ENCODE measurements around the gene DENND1C. TPM values are rescaled to one million over a fixed set of nuclear protein-coding genes. Genes with fewer than 3 reads are reported as not detected.
A peak's percentile ranks its signal among the peaks of the same experiment; 100 is the strongest.

The DENND1C gene
- total RNA-seq, 1 experiment from 2014 or later = 3.5 TPM

DNA sequence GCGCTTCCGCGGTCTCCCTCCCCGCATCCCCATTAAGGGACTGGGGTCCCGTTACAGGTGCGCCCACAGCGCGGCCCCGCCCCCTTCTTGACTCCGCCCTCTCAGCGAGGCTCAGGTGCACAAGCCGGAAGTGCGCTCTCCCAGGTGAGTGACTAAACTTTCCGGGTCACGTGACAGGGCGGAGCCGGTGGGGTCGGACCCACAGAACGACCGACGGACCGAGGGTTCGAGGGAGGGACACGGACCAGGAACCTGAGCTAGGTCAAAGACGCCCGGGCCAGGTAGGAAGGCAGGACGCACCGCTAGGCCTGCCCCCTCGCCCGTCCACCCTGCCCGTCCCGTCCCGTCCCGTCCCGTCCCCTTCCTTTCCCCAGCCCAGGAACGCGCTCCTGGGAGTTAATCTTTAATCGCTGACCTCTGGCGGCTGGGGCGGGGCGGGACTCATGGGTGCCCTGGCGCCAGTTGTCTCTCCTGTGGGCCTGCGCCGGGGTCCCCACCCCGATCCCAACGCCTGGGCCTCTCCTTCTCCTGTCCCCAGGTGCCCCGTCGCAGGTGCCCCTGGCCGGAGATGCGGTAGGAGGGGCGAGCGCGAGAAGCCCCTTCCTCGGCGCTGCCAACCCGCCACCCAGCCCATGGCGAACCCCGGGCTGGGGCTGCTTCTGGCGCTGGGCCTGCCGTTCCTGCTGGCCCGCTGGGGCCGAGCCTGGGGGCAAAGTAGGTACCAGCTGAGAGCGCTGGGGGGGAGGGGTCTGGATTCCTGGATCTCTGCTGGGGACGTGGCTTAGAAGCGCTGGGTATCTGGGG, 17.3 kb downstream of the DENND1C start, which contains the start of gene CRB3:
Gene CRB3 (plus strand): TSS at position 202 of the 804 bp plus-strand sequence. CDS start 431 bp downstream, at position 633.
- Mint-ChIP-seq H3K9me3 (ENCODE audit: unreplicated experiment) (no peaks in the 10 kb centered on the region), H3K4me1 (ENCODE audit: low read depth, unreplicated experiment) (peaks cover 13% of the 10 kb centered on the region), H3K4me3 (ENCODE audit: unreplicated experiment) (peak within 1 kb of the TSS; percentile 98), H3K36me3 (ENCODE audit: insufficient read depth, unreplicated experiment) (peaks cover 53% of the 10 kb centered on the region), H3K27me3 (ENCODE audit: insufficient read depth, unreplicated experiment) (no peaks in the 10 kb centered on the region), H3K27ac (ENCODE audit: unreplicated experiment) (peak within 1 kb of the TSS; percentile 95)
- DNase-seq = peak; percentile 96
- ChIA-PET CTCF (interaction anchor here (1.5 kb wide), 1 partner anchor 12 kb away, joined by 3 read pairs; no protein-coding TSS in a partner anchor), POLR2A (interaction anchor here (0.6 to 2.3 kb wide), 2 partner anchors 9 to 12 kb away, joined by 9 to 11 read pairs; no protein-coding TSS in a partner anchor)
- intact Hi-C loops (cut with micrococcal nuclease; ENCODE audit: unreplicated experiment) = loop anchor here (1.0 to 2.0 kb wide), 2 partner anchors 12 to 39 kb away; partner anchors contain the start of gene KHSRP
- TSS peak; percentile 2 for BruUV-seq (replicated peaks)
- H3K27me3 ChIP-seq (replicated peaks; ENCODE audit: control insufficient read depth, insufficient read depth, low read length) = no peaks in the 10 kb centered on the region
- H3K36me3 ChIP-seq (ENCODE audit: control insufficient read depth, insufficient read depth, low read length) = peaks cover 4% of the 10 kb centered on the region
- H3K9me3 ChIP-seq = no peaks in the 10 kb centered on the region
- TF ChIP-seq, protein P1, sequence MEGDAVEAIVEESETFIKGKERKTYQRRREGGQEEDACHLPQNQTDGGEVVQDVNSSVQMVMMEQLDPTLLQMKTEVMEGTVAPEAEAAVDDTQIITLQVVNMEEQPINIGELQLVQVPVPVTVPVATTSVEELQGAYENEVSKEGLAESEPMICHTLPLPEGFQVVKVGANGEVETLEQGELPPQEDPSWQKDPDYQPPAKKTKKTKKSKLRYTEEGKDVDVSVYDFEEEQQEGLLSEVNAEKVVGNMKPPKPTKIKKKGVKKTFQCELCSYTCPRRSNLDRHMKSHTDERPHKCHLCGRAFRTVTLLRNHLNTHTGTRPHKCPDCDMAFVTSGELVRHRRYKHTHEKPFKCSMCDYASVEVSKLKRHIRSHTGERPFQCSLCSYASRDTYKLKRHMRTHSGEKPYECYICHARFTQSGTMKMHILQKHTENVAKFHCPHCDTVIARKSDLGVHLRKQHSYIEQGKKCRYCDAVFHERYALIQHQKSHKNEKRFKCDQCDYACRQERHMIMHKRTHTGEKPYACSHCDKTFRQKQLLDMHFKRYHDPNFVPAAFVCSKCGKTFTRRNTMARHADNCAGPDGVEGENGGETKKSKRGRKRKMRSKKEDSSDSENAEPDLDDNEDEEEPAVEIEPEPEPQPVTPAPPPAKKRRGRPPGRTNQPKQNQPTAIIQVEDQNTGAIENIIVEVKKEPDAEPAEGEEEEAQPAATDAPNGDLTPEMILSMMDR (IDR thresholded peaks at IDR 0.05; ENCODE audit: insufficient read depth in 1 of 2, low read depth in 1 of 2, low read length in 1 of 2, severe bottlenecking in 1 of 2, unreplicated experiment in 1 of 2) = no peak
- no peaks in the 10 kb centered on the region for H3K4me1 ChIP-seq
- peak within 1 kb of the TSS; percentile 92 for H3K4me3 ChIP-seq (ENCODE audit: low read depth, low read length)

DNA sequence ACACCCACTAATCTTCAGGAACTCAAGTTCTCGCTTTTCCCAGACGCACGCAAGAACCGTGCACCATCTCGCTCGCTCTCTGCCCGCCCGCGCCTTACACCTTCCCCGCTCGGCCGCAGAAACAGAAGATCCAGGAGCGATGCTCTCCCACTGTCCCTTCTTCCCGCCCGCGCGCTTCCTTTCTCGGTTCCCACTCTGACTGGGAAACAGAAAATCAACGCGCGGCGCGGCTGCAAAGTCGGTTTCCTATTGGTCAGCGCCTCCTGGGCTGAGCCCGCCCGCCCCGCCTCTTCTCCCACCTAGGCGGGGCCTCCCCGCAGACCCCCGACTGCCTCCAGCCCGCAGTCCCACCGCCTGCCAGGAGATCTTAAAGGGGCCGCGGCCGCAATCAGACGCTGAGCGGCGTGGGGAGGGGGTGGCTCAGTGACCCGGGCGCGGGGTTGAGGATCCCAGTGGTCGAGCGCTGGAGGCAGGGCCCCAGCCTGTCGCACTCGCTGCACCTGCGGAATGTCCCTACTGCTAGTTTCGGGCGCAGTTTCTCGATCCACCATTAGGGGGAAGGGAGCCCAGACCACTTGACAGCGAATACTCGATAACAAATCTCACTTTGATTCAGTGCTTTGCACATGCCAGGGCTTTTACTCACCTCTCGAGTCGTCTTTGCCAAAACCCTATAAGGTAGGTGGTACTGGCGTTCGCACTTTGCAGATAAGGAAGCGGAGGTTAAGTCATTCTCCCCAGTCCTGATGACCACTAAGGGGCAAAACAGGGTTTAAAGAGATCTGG, 21.3 kb downstream of the DENND1C start:
- ChIA-PET POLR2A (interaction anchor here (1.4 kb wide), 1 partner anchor 35 kb away, joined by 9 read pairs; the partner anchor contains the start of gene KHSRP), CTCF (interaction anchor here (0.6 to 0.7 kb wide), 2 partner anchors 35 to 882 kb away, joined by 3 read pairs; partner anchors contain the start of gene KHSRP)
- Mint-ChIP-seq H3K4me1 (ENCODE audit: low read depth, unreplicated experiment) (peaks cover 15% of the 10 kb centered on the region), H3K9me3 (ENCODE audit: unreplicated experiment) (no peaks in the 10 kb centered on the region), H3K27me3 (ENCODE audit: insufficient read depth, unreplicated experiment) (no peaks in the 10 kb centered on the region), H3K36me3 (ENCODE audit: insufficient read depth, unreplicated experiment) (peaks cover 37% of the 10 kb centered on the region), H3K4me3 (ENCODE audit: unreplicated experiment) (peak overlapping the region; percentile 86), H3K27ac (ENCODE audit: unreplicated experiment) (peak overlapping the region; percentile 87)
- TF ChIP-seq, protein P1 (IDR thresholded peaks at IDR 0.05; ENCODE audit: insufficient read depth in 1 of 2, low read depth in 1 of 2, low read length in 1 of 2, severe bottlenecking in 1 of 2, unreplicated experiment in 1 of 2) = peak; percentile 55 to 65
- intact Hi-C loops (cut with micrococcal nuclease; ENCODE audit: unreplicated experiment) = loop anchor here (1.0 kb wide), 1 partner anchor 16 kb away; no protein-coding TSS in a partner anchor
- peak; percentile 98 for DNase-seq
- Histone ChIP-seq H3K4me1 (no peaks in the 10 kb centered on the region), H3K4me3 (ENCODE audit: low read depth, low read length) (peak overlapping the region; percentile 50), H3K36me3 (ENCODE audit: control insufficient read depth, insufficient read depth, low read length) (peaks cover 3% of the 10 kb centered on the region), H3K27me3 (replicated peaks; ENCODE audit: control insufficient read depth, insufficient read depth, low read length) (no peaks in the 10 kb centered on the region), H3K9me3 (no peaks in the 10 kb centered on the region)
- TSS peak; percentile 70 for BruUV-seq (replicated peaks)

All from Caco-2 (cell line).